ENCODE results near the gene UBE2E2.

The UBE2E2 gene

DNA sequence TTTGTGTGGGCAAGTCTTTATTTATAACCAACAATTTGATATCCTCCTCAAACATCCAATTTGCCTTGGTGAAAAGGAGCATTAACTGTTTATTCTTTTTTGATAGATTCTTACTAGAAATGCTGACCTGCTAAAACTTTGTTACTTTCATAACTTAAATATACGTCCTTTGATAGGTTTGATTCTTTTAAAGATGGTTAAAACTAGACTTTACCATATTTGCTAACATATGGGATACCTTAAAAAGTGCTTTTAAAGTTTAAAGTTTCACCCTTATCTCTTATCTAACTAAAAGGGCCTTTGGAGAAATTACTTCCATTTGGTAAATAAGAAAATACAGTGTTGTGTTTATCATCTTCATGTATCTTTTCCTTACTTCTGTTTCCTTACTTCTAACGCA, 336.1 kb downstream of the UBE2E2 start:
- H3K4me1 ChIP-seq (ENCODE audit: control insufficient read depth, low read length), result no peaks in the 10 kb centered on the region

DNA sequence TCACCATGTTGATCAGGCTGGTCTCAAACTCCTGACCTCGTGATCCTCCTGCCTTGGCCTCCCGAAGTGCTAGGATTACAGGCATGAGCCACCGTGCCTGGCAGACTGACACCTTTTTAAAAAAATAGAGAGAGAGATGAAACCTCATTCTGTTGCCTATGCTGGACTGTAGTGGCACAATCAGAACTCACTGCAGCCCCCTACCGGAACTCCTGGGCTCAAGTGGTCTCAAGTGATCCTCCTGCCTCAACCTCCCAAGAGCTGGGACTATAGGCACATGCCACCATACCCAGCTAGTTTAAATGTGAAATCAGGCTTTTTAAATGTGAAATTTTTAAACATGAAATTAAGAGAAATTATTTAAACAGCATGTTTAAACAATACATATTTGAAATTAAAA, 337.5 kb downstream of the UBE2E2 start:
- Histone ChIP-seq H3K4me3 (ENCODE audit: low read length) (no peak overlapping the region), H3K4me2 (ENCODE audit: low read length) (no peak overlapping the region), H3F3A (ENCODE audit: control insufficient read depth, insufficient read depth) (no peaks in the 10 kb centered on the region), H3K27me3 (ENCODE audit: control insufficient read depth, low read length) (no peaks in the 10 kb centered on the region), H3K36me3 (ENCODE audit: control insufficient read depth, low read length) (no peaks in the 10 kb centered on the region), H3K27ac (ENCODE audit: low read depth, low read length) (no peak overlapping the region), H3K4me1 (ENCODE audit: control insufficient read depth, low read length) (no peaks in the 10 kb centered on the region), H3K9me3 (ENCODE audit: control insufficient read depth, insufficient read depth, low read length) (no peaks in the 10 kb centered on the region), H3K9me2 (replicated peaks; ENCODE audit: control insufficient read depth, low read length) (no peaks in the 10 kb centered on the region), H3K79me2 (ENCODE audit: control insufficient read depth, low read length) (no peaks in the 10 kb centered on the region), H4K20me1 (ENCODE audit: control insufficient read depth, insufficient read depth, low read depth, low read length) (no peaks in the 10 kb centered on the region)
- TF ChIP-seq EZH2phosphoT487 (IDR thresholded peaks at IDR 0.05; ENCODE audit: borderline replicate concordance, low read length) (no peak), CTCF (IDR thresholded peaks at IDR 0.05; ENCODE audit: low read depth, low read length, poor library complexity, severe bottlenecking) (no peak)

More for the DNA sequence above, 336.1 kb downstream of the UBE2E2 start:
- Histone ChIP-seq H3K9me2 (replicated peaks; ENCODE audit: control insufficient read depth, low read length) (no peaks in the 10 kb centered on the region), H3K4me2 (ENCODE audit: low read length) (no peak overlapping the region), H3K79me2 (ENCODE audit: control insufficient read depth, low read length) (no peaks in the 10 kb centered on the region), H3K27ac (ENCODE audit: low read depth, low read length) (no peak overlapping the region), H3K4me3 (ENCODE audit: low read length) (no peak overlapping the region), H3K9me3 (ENCODE audit: control insufficient read depth, insufficient read depth, low read length) (no peaks in the 10 kb centered on the region), H4K20me1 (ENCODE audit: control insufficient read depth, insufficient read depth, low read depth, low read length) (no peaks in the 10 kb centered on the region), H3K27me3 (ENCODE audit: control insufficient read depth, low read length) (no peaks in the 10 kb centered on the region), H3K36me3 (ENCODE audit: control insufficient read depth, low read length) (no peaks in the 10 kb centered on the region), H3F3A (ENCODE audit: control insufficient read depth, insufficient read depth) (no peaks in the 10 kb centered on the region)
- no peak for TF ChIP-seq EZH2phosphoT487 (IDR thresholded peaks at IDR 0.05; ENCODE audit: borderline replicate concordance, low read length)
- TF ChIP-seq CTCF (IDR thresholded peaks at IDR 0.05; ENCODE audit: low read depth, low read length, poor library complexity, severe bottlenecking), result no peak

- H3F3A ChIP-seq (ENCODE audit: control insufficient read depth, insufficient read depth), result no peaks in the 10 kb centered on the region
- no peaks in the 10 kb centered on the region for H3K79me2 ChIP-seq (ENCODE audit: control insufficient read depth, low read length)
- no peak overlapping the region for H3K4me3 ChIP-seq (ENCODE audit: low read length)
- H3K4me1 ChIP-seq (ENCODE audit: control insufficient read depth, low read length), result no peaks in the 10 kb centered on the region
- TF ChIP-seq EZH2phosphoT487 (IDR thresholded peaks at IDR 0.05; ENCODE audit: borderline replicate concordance, low read length) (no peak), CTCF (IDR thresholded peaks at IDR 0.05; ENCODE audit: low read depth, low read length, poor library complexity, severe bottlenecking) (no peak)
- no peaks in the 10 kb centered on the region for H3K36me3 ChIP-seq (ENCODE audit: control insufficient read depth, low read length)
- no peaks in the 10 kb centered on the region for H3K9me2 ChIP-seq (replicated peaks; ENCODE audit: control insufficient read depth, low read length)
- H3K27ac ChIP-seq (ENCODE audit: low read depth, low read length), result no peak overlapping the region
- no peaks in the 10 kb centered on the region for H4K20me1 ChIP-seq (ENCODE audit: control insufficient read depth, insufficient read depth, low read depth, low read length)
- no peaks in the 10 kb centered on the region for H3K27me3 ChIP-seq (ENCODE audit: control insufficient read depth, low read length)
- no peak overlapping the region for H3K4me2 ChIP-seq (ENCODE audit: low read length)
- H3K9me3 ChIP-seq (ENCODE audit: control insufficient read depth, insufficient read depth, low read length), result no peaks in the 10 kb centered on the region
Observed at GRCh38 chr3:23542079-23542478, 339.0 kb downstream of the UBE2E2 start.

GRCh38 chr3:23546181-23546580, 343.1 kb downstream of the UBE2E2 start:
- TF ChIP-seq CTCF (IDR thresholded peaks at IDR 0.05; ENCODE audit: low read depth, low read length, poor library complexity, severe bottlenecking) (no peak), EZH2phosphoT487 (IDR thresholded peaks at IDR 0.05; ENCODE audit: borderline replicate concordance, low read length) (no peak)
- H3K79me2 ChIP-seq (ENCODE audit: control insufficient read depth, low read length), result no peaks in the 10 kb centered on the region
- no peaks in the 10 kb centered on the region for H4K20me1 ChIP-seq (ENCODE audit: control insufficient read depth, insufficient read depth, low read depth, low read length)
- H3F3A ChIP-seq (ENCODE audit: control insufficient read depth, insufficient read depth), result no peaks in the 10 kb centered on the region
- H3K4me2 ChIP-seq (ENCODE audit: low read length), result no peak overlapping the region
- no peak overlapping the region for H3K27ac ChIP-seq (ENCODE audit: low read depth, low read length)
- H3K4me1 ChIP-seq (ENCODE audit: control insufficient read depth, low read length), result no peaks in the 10 kb centered on the region
- no peaks in the 10 kb centered on the region for H3K9me2 ChIP-seq (replicated peaks; ENCODE audit: control insufficient read depth, low read length)
- H3K4me3 ChIP-seq (ENCODE audit: low read length), result no peak overlapping the region
- H3K9me3 ChIP-seq (ENCODE audit: control insufficient read depth, insufficient read depth, low read length), result no peaks in the 10 kb centered on the region
- no peaks in the 10 kb centered on the region for H3K27me3 ChIP-seq (ENCODE audit: control insufficient read depth, low read length)
- no peaks in the 10 kb centered on the region for H3K36me3 ChIP-seq (ENCODE audit: control insufficient read depth, low read length)
